Measurements from ENCODE around the gene TRIM67. TPM values are rescaled to one million over a fixed set of nuclear protein-coding genes. Genes with fewer than 3 reads are reported as not detected.

The TRIM67 gene
- polyA plus RNA-seq, 2 of the 4 experiments (the other 2 are of a cell fraction), result 0.23 to 0.35 TPM

DNA sequence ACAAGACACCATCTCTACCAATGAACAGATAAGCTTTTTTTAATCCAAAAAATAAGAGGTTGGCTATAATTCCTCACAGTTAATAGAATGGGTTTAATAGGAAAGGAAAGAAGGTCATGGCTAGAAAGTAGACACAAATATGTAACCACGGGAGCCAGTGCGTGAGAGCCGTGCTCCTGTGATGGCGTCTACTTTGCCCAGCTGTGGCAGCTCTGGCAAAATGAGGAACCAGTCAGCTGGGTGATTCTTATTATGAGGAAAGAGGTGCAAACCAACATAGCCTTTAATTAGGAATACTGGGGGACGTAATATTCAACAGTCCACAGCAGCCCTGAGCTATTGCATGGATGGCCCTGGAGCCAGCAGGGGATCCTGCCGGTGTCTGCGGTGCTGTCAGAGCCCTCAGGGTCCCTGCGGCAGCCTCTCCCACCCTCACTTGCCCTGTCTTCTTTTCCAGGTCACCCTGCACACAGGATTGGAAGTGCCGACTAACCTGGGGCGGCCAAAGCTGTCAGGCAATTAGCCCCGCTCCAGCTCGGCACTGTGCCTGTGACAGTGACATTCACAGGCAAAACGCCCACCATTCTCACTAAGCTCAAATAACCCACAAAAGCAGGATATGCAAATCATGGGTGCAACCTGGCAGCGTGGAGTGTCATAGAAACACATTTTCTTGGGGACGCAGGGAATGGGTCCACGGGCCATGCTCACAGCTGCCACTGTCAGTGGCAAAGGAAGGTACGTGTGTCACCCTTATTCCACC, 53.2 kb downstream of the TRIM67 start:
- TF ChIP-seq SMC3 (IDR thresholded peaks at IDR 0.05), result no peak
- no peak for TF ChIP-seq REST (IDR thresholded peaks at IDR 0.05)
- no peak for TF ChIP-seq RAD21 (conservative IDR thresholded peaks at IDR 0.05 in 1 of 2, IDR thresholded peaks at IDR 0.05 in 1 of 2)
- no peak for TF ChIP-seq EHF (CRISPR knock-in tag; IDR thresholded peaks at IDR 0.05)
- no peak for TF ChIP-seq NR3C1 (IDR thresholded peaks at IDR 0.05)
- no peak for TF ChIP-seq MYC (IDR thresholded peaks at IDR 0.05; ENCODE audit: borderline replicate concordance, low read length)
- no peak for TF ChIP-seq RCOR1 (IDR thresholded peaks at IDR 0.05; ENCODE audit: low read depth, low read length)
- no peak for TF ChIP-seq KDM1A (IDR thresholded peaks at IDR 0.05; ENCODE audit: low read depth)
- no peak for TF ChIP-seq POLR2AphosphoS2 (conservative IDR thresholded peaks at IDR 0.05; ENCODE audit: low read length)
- no peak for TF ChIP-seq BCL3 (IDR thresholded peaks at IDR 0.05)
- Histone ChIP-seq H3K9me3 (no peaks in the 10 kb centered on the region), H3K27ac (no peak overlapping the region), H3K4me2 (no peak overlapping the region), H3K4me1 (peaks cover 4% of the 10 kb centered on the region; the same call in 1 of the 3 replicates), H3K4me3 (no peak overlapping the region)
- FAIRE-seq (no peak), DNase-seq (ENCODE audit: low read depth in 1 of 2, low spot score in 1 of 2) (no peak), ATAC-seq (no peak)
- POLR2A ChIA-PET, result no interaction called here
- 82% methylated on average over 16 of the region's 17 CpGs for WGBS (ENCODE audit: missing lambda C conversion rate)
- CTCF ChIA-PET, result interaction anchor here (0.5 to 1.5 kb wide), 6 partner anchors 10 to 523 kb away, joined by 3 to 4 read pairs (median 3); no protein-coding TSS in a partner anchor

GRCh38 chr1:231215681-231216385, 54.0 kb downstream of the TRIM67 start:
- H3K4me1 ChIP-seq, result peaks cover 4% of the 10 kb centered on the region; the same call in 1 of the 3 replicates
- no peak overlapping the region for H3K4me2 ChIP-seq
- ChIA-PET CTCF (interaction anchor here (0.5 to 1.5 kb wide), 3 partner anchors 200 to 523 kb away, joined by 3 to 4 read pairs (median 3); no protein-coding TSS in a partner anchor), POLR2A (no interaction called here)
- no peak overlapping the region for H3K4me3 ChIP-seq
- no peaks in the 10 kb centered on the region for H3K9me3 ChIP-seq
- DNase-seq (ENCODE audit: low read depth in 1 of 2, low spot score in 1 of 2) (no peak), ATAC-seq (no peak), FAIRE-seq (no peak)
- TF ChIP-seq PHF8 (IDR thresholded peaks at IDR 0.05; ENCODE audit: borderline replicate concordance, low read depth) (no peak), POLR2A (IDR thresholded peaks at IDR 0.05; ENCODE audit: low read length) (no peak), EHF (CRISPR knock-in tag; IDR thresholded peaks at IDR 0.05) (no peak), NFE2L2 (conservative IDR thresholded peaks at IDR 0.05; ENCODE audit: low read length) (no peak), JUN (IDR thresholded peaks at IDR 0.05) (no peak)
- TF ChIP-seq, protein P1, sequence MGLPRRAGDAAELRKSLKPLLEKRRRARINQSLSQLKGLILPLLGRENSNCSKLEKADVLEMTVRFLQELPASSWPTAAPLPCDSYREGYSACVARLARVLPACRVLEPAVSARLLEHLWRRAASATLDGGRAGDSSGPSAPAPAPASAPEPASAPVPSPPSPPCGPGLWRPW (IDR thresholded peaks at IDR 0.05), result no peak
- 75% methylated on average over 10 of the region's 10 CpGs for WGBS (ENCODE audit: missing lambda C conversion rate)
- H3K27ac ChIP-seq, result no peak overlapping the region

DNA sequence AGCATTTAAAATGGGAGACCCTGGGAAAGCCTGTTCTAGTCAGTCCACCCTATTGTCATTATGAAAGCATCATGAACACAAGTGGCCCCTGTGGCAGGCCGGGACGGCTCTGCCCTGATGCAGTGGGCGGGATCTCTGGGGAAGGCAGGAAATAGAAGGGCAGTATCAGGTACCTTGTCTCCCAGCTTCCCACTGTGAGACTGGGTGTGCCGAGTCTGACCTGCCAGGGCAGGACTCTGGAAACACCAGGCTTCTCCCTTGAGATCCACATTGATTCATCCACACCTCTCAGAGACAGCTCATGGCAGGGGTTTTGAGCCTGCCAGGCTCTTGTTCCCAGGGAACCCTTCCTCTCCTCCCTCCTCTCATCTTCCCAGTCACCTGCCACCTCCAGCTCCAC, 54.6 kb downstream of the TRIM67 start:
- CTCF ChIA-PET, result interaction anchor here (0.9 to 2.0 kb wide), 4 partner anchors 11 to 420 kb away, joined by 3 to 7 read pairs (median 5); no protein-coding TSS in a partner anchor
- FAIRE-seq, result no peak
- TF ChIP-seq KDM5A (IDR thresholded peaks at IDR 0.05), result no peak
- no peak for TF ChIP-seq PHF8 (IDR thresholded peaks at IDR 0.05; ENCODE audit: borderline replicate concordance, low read depth)
- TF ChIP-seq RNF2 (IDR thresholded peaks at IDR 0.05; ENCODE audit: borderline replicate concordance, low read depth), result no peak
- no peak for TF ChIP-seq TFCP2L1 (CRISPR knock-in tag; IDR thresholded peaks at IDR 0.05)
- no peak for TF ChIP-seq HEYL (CRISPR knock-in tag; IDR thresholded peaks at IDR 0.05)
- TF ChIP-seq GATA3 (IDR thresholded peaks at IDR 0.05; ENCODE audit: borderline replicate concordance), result no peak
- no peak for TF ChIP-seq TP53 (CRISPR knock-in tag; IDR thresholded peaks at IDR 0.05)
- no peak for TF ChIP-seq POLR2AphosphoS2 (conservative IDR thresholded peaks at IDR 0.05; ENCODE audit: low read length)
- no peak for TF ChIP-seq CHD4 (IDR thresholded peaks at IDR 0.05; ENCODE audit: borderline replicate concordance)
- TF ChIP-seq JUN (IDR thresholded peaks at IDR 0.05), result no peak
- TF ChIP-seq RCOR1 (IDR thresholded peaks at IDR 0.05; ENCODE audit: low read depth, low read length), result no peak
- TF ChIP-seq USF2 (IDR thresholded peaks at IDR 0.05), result no peak
- no peak for TF ChIP-seq SREBF2 (IDR thresholded peaks at IDR 0.05)
- TF ChIP-seq BCL3 (IDR thresholded peaks at IDR 0.05), result no peak
- TF ChIP-seq NR3C1 (IDR thresholded peaks at IDR 0.05), result no peak

More for the DNA sequence above, 54.6 kb downstream of the TRIM67 start:
- Histone ChIP-seq H3K27ac (0 out of 6 replicates have a peak overlapping the region, but pooled peaks of 1 of the 2 experiments have one; percentile 16), H3K4me1 (no peaks in the 10 kb centered on the region), H3K9me3 (no peaks in the 10 kb centered on the region), H3K4me3 (no peak overlapping the region), H3K4me2 (no peak overlapping the region)
- ATAC-seq (peak; percentile 44 to 48; a peak in 4 of 6 replicates), DNase-seq (ENCODE audit: low read depth in 1 of 2, low spot score in 1 of 2) (no peak)
- 44% methylated on average over 4 of the region's 4 CpGs for WGBS (ENCODE audit: missing lambda C conversion rate)
- POLR2A ChIA-PET, result no interaction called here

All from A549 (cell line).